Adipocyte (in vitro differentiated cells): ENCODE results near the gene TXNDC8.

Experiments
- DNase-seq: peaks from one replicate; pipeline ENCODE4 v3.0.0-alpha.2; 2015; ENCODE audit warnings: low read depth
- H3K27me3 ChIP-seq: replicated peaks from 2 replicates; pipeline ENCODE4 v1.7.0; 2013; ENCODE audit warnings: mild to moderate bottlenecking, low read length, moderate library complexity; ENCODE audit not compliant: control insufficient read depth, insufficient read depth
- H3K36me3 ChIP-seq: 2 replicates; pipeline ENCODE4 v1.7.0; 2013; ENCODE audit warnings: low read length, mild to moderate bottlenecking, moderate library complexity; ENCODE audit not compliant: control insufficient read depth, insufficient read depth, severe bottlenecking
- H3K4me1 ChIP-seq: 2 replicates; pipeline ENCODE4 v1.7.0; 2013; ENCODE audit warnings: mild to moderate bottlenecking, low read length, moderate library complexity; ENCODE audit not compliant: control insufficient read depth, insufficient read depth
- H3K4me3 ChIP-seq: 2 replicates; pipeline ENCODE4 v1.7.0; 2013; ENCODE audit warnings: mild to moderate bottlenecking, low read length, moderate library complexity
- H3K9ac ChIP-seq: 2 replicates; pipeline ENCODE4 v1.7.0; 2013; ENCODE audit warnings: mild to moderate bottlenecking, low read length, moderate library complexity
- H3K9me3 ChIP-seq: 2 replicates; pipeline ENCODE4 v1.7.0; 2013; ENCODE audit warnings: mild to moderate bottlenecking, low read length, moderate library complexity; ENCODE audit not compliant: control insufficient read depth

The TXNDC8 gene

DNA sequence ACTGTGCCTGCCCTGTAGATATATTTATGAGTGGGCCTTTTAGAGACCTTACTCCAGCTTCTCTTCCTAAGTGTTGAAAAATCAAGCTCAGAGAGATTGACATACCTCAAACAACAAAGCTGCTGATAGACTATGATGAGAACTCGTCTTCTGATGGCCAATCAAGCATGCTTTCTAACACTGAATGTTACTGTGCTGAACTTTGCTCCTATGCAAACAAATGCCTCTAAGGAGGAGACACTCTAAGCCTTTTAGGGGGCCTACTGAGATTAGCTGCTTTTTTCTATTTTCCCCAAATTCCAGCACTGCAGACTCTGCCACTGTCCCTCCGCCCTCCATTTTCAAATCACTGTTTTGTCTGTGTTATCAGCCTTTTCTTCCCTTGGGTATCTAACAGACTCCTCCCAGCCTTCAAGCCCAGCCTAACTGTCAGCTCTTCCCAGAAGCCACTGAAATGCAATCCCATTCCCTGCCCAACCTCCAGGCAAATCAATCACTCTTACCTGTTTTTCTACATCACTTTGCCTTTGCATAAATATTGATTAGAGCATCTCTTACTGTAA, 39.5 kb downstream of the TXNDC8 start:
- no peaks in the 10 kb centered on the region for H3K9me3 ChIP-seq
- DNase-seq = no peak
- no peak overlapping the region for H3K9ac ChIP-seq
- H3K4me3 ChIP-seq = no peak overlapping the region
- H3K27me3 ChIP-seq = no peaks in the 10 kb centered on the region
- H3K4me1 ChIP-seq = peaks cover 3% of the 10 kb centered on the region
- no peaks in the 10 kb centered on the region for H3K36me3 ChIP-seq

DNA sequence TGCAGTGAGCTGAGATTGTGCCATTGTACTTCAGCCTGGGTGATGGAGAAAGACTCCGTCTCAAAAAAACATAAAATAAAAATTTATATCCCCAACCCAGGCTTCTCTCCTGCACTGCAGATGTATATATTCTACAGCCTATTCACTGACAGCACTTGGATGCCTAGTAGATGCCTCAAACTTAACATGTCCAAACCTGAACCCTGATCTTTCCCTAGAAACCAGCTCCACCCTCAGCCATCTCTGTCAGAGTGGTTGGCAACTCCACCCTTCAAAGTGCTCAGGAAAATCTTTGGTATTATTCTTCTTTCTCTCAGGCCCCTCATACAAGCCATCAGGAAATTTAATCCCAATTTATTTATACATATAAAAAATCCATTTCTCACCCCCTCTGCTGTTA, 44.4 kb downstream of the TXNDC8 start:
- H3K36me3 ChIP-seq = no peaks in the 10 kb centered on the region
- H3K4me1 ChIP-seq = no peaks in the 10 kb centered on the region
- no peaks in the 10 kb centered on the region for H3K9me3 ChIP-seq
- H3K27me3 ChIP-seq = no peaks in the 10 kb centered on the region
- no peak for DNase-seq
- H3K9ac ChIP-seq = no peak overlapping the region
- no peak overlapping the region for H3K4me3 ChIP-seq

DNA sequence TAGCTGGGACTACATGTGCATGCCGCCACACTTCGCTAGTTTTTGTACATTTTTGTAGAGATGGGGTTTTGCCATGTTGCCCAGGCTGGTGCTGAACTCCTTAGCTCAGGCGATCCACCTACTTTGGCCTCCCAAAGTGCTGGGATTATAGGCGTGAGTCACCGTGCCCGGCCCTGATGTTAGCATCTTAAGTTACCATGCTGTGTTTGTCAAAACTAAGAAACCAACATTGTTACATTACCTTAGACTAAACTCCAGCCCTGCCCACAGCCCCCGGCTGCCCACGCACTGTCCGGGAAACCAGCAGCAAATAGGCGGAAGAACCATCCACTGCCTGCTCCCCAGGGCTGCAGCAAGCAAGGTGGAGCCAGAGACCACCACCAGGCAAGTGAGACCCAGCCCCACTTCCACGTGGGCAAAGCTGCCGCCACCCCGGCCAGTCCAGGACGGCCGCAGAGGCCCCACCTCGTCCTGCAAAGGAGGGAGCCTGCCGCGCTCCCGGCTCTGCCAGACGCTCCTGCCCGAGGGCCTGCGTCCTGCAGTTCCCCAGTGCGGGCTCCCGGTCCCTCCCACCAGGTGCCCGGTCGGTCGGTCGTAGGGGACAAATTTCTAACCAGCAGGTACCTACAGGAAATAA, 45.6 kb downstream of the TXNDC8 start:
- Histone ChIP-seq H3K36me3 (no peaks in the 10 kb centered on the region), H3K9ac (no peak overlapping the region), H3K4me1 (no peaks in the 10 kb centered on the region), H3K9me3 (no peaks in the 10 kb centered on the region), H3K27me3 (no peaks in the 10 kb centered on the region), H3K4me3 (no peak overlapping the region)
- DNase-seq = no peak

DNA sequence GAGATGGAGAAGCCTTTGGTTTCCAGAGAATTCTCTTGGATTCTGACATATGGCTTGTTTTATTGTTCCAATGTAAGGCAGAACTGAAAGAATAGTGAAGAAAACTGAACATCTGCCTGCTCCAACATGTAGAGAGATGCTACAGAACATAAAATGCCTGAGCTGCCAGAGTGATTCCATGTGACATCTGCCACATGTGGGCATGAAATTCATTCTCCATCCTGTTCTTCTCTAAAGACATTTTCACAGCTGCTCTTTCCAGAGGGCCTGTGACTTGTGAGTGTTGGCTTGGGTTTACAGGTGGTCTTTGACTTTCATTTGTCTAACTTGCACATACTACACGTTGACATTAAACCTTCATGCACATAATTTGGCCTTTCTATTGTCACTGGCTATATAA, 47.7 kb downstream of the TXNDC8 start:
- H3K27me3 ChIP-seq = no peaks in the 10 kb centered on the region
- no peak for DNase-seq
- no peaks in the 10 kb centered on the region for H3K9me3 ChIP-seq
- H3K9ac ChIP-seq = no peak overlapping the region
- no peaks in the 10 kb centered on the region for H3K4me1 ChIP-seq
- H3K36me3 ChIP-seq = no peaks in the 10 kb centered on the region
- no peak overlapping the region for H3K4me3 ChIP-seq

DNA sequence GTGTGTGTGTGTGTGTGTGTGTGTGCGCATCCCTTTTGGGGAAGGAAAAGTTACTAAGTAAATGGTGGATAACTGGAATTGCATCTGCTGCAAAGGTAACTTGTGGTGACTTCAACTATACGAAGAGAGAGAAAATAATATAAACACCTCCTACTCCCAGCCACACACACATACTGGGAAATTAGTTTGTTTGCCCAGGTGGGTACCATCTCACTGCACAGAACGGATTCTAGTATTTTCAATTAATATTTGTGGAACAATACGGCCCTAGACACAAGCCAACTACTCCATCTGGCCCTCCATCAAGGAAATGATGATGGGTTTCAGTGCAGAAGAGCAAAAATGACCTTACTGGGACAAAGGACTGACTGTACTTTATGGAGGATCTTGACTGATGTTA, 49.2 kb downstream of the TXNDC8 start:
- Histone ChIP-seq H3K9me3 (no peaks in the 10 kb centered on the region), H3K36me3 (no peaks in the 10 kb centered on the region), H3K4me1 (no peaks in the 10 kb centered on the region), H3K4me3 (no peak overlapping the region), H3K27me3 (no peaks in the 10 kb centered on the region), H3K9ac (no peak overlapping the region)
- DNase-seq = no peak

DNA sequence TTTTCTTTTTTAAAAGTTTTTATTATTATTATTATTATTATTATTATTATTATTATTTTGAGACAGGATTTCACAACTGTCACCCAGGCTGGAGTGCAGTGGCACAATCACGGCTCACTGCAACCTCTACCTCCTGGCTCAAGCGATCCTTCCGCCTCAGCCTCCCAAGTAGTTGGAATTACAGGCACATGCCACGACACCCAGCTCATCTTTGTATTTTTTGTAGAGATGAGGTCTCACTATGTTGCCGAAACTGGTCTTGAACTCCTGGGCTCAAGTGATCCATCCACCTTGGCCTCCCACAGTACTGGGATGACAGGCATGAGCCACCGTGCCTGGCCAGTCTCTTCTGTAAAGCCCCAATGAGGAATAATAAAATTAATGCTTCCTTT, 50.4 kb downstream of the TXNDC8 start:
- no peaks in the 10 kb centered on the region for H3K9me3 ChIP-seq
- no peaks in the 10 kb centered on the region for H3K27me3 ChIP-seq
- DNase-seq = no peak
- H3K36me3 ChIP-seq = no peaks in the 10 kb centered on the region
- no peak overlapping the region for H3K4me3 ChIP-seq
- no peaks in the 10 kb centered on the region for H3K4me1 ChIP-seq
- no peak overlapping the region for H3K9ac ChIP-seq

DNA sequence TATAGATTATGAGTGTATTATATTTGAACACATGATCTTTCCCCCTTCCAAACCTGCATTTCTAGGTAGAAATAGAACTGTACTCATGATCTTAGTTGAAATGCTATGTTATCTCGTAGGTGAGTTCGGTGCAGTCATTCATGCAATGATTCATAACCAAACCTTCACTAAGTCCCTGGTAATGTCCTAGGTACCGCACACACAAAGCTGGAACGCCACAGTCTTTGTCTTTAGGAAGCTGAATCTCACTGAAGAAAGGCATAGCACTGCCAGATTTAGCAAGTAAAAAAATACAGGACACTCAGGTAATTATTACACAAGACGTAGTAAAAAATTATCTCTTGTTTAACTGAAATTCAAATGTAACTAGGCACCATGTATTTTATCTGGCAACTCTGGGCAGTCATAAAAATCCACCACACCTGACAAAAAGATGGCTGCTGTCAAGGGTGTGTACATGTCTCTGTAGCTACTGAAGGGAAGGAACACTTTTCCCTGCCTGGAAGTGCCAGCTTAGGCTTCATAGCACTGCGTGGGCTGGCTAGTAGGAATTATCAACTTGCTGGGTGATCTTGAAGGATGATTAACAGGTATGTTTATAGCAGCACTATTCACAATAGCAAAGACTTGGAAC, 53.3 kb downstream of the TXNDC8 start:
- DNase-seq = no peak
- H3K4me3 ChIP-seq = no peak overlapping the region

DNA sequence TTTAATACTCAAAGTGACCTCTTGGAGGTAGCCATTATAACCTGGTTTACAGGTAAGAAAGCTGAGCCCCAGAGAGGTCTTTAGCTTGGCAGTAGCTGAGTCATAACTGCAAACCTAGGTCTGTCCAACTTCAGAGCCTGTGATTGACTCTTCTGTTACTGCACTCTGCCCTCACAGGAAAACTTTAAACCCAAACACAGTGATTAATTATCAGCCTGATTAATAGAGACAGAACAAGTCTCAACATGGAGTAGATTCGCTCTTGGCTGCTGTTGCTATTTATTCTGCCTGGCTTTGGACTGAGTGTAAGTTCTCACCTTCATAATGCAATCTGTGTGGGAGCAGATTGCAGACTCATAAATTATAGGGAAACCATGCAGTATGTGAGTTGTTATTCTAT, 53.9 kb downstream of the TXNDC8 start:
- no peaks in the 10 kb centered on the region for H3K36me3 ChIP-seq
- H3K9me3 ChIP-seq = no peaks in the 10 kb centered on the region
- no peak for DNase-seq
- no peaks in the 10 kb centered on the region for H3K4me1 ChIP-seq
- H3K27me3 ChIP-seq = no peaks in the 10 kb centered on the region
- H3K9ac ChIP-seq = no peak overlapping the region
- H3K4me3 ChIP-seq = no peak overlapping the region

More for the DNA sequence above, 53.3 kb downstream of the TXNDC8 start:
- no peaks in the 10 kb centered on the region for H3K4me1 ChIP-seq
- no peak overlapping the region for H3K9ac ChIP-seq
- H3K9me3 ChIP-seq = no peaks in the 10 kb centered on the region
- H3K27me3 ChIP-seq = no peaks in the 10 kb centered on the region
- no peaks in the 10 kb centered on the region for H3K36me3 ChIP-seq

DNA sequence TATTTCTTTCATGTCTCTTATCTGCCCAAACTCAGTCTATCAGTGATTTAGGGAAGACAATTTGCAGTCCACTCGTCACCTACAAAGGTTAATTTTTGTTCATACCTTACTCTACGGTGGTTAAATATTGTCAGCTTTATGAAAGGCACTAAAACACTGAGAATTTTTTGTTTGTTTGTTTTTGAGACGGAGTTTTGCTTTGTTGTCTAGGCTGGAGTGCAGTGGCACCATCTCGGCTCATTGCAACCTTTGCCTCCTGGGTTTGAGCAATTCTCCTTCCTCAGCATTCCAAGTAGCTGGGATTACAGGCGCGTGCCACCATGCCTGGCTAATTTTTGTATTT, 55.0 kb downstream of the TXNDC8 start:
- Histone ChIP-seq H3K27me3 (no peaks in the 10 kb centered on the region), H3K4me1 (no peaks in the 10 kb centered on the region), H3K9ac (no peak overlapping the region), H3K9me3 (no peaks in the 10 kb centered on the region), H3K36me3 (no peaks in the 10 kb centered on the region), H3K4me3 (no peak overlapping the region)
- no peak for DNase-seq

DNA sequence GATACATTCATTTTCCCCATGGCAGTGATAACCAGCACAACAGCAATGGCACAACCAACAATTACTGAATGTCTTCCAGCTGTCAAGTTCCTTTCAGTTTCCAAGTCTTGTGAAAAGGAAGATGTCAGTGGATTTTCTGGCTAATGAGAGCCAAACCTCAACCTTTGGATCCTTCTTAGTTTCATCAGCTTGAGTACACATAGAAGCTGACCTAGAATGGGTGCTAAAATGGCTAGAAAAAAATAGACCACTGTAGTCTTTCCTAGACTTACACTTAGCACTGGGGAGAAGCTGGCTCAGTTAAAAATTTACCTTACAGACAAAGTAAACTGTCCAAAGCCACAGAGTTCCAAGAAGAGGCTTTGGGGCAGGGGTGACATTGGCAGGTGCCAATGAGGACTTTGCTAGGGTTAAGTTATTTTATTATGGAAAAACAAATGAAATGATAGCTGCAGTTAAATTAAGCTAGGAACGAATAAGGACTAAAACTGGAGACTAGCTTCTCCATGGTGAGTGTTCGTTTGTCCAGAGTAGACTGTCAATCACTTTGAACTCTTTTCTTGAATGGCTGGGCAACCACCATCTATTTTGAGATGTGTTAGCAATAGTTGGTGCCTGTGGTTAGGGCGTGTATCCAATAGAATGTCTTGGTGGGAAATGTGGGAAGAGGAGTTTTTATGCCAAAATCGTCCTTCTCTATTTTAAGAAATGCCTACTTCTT, 55.5 kb downstream of the TXNDC8 start:
- Histone ChIP-seq H3K4me1 (no peaks in the 10 kb centered on the region), H3K27me3 (no peaks in the 10 kb centered on the region), H3K4me3 (no peak overlapping the region), H3K9ac (no peak overlapping the region), H3K9me3 (no peaks in the 10 kb centered on the region), H3K36me3 (no peaks in the 10 kb centered on the region)
- DNase-seq = no peak

DNA sequence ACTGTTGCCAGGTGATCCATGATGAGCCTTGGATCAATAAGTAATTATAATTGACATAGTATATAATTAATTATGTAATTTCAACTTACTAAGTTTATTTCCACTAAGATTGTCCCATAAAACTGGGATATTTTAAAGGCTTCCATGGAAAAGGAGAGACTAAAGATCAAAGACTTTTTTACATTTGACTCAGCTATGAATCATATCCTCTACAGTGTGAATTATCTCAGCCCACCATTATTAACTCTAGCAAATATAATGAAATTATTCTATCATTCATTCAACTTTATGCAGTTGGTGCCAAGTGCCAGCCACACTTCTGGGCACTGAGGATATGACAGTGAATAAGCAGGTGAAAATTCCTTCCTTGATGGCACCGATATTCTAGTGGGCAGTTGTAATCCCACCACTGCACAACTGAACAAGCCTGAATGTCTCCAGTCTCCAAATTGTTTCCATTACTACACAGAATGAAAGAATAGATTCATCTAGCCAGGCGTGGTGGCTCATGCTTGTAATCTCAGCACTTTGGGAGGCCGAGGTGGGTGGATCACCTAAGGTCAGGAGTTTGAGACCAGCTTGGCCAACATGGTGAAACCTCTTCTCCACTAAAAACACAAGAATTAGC, 59.5 kb downstream of the TXNDC8 start:
- DNase-seq = no peak
- no peaks in the 10 kb centered on the region for H3K27me3 ChIP-seq
- no peak overlapping the region for H3K4me3 ChIP-seq
- no peaks in the 10 kb centered on the region for H3K4me1 ChIP-seq
- no peak overlapping the region for H3K9ac ChIP-seq
- no peaks in the 10 kb centered on the region for H3K36me3 ChIP-seq
- H3K9me3 ChIP-seq = no peaks in the 10 kb centered on the region
